Left lung (tissue), 10 donors: ENCODE measurements around the gene MYD88. TPM values are rescaled to one million over a fixed set of nuclear protein-coding genes. Genes with fewer than 3 reads are reported as not detected.

Source experiments
- ATAC-seq: fragments of 200-7000 bp; cut with Tn5 transposase; one replicate; pipeline ENCODE4 v1.9.1; 2020; ENCODE audit warnings: moderate library complexity
- DNase-seq, 4 donors: peaks; one replicate each; pipeline ENCODE4 v3.0.0-alpha.2; 2013 to 2020
- H3K27ac ChIP-seq, 2 donors: fragments of 200-600 bp; sonication (generic) in 1 of 2; one replicate each; pipeline versions ENCODE4 v1.5.0 to v1.8.0; 2020 to 2021
- H3K27me3 ChIP-seq, 2 donors: fragments of 200-600 bp; sonication (generic) in 1 of 2; one replicate each; pipeline versions ENCODE4 v1.5.0 to v1.8.0; 2020 to 2021
- H3K36me3 ChIP-seq, 2 donors: fragments of 200-600 bp; sonication (generic) in 1 of 2; one replicate each; pipeline versions ENCODE4 v1.5.0 to v1.8.0; 2020 to 2021
- H3K4me1 ChIP-seq, 2 donors: fragments of 200-600 bp; one replicate each; pipeline ENCODE4 v1.8.0; 2021
- H3K4me3 ChIP-seq, 2 donors: fragments of 200-600 bp; sonication (generic) in 1 of 2; one replicate each; pipeline versions ENCODE4 v1.5.0 to v1.8.0; 2020 to 2021; ENCODE audit warnings: mild to moderate bottlenecking in 1 of 2
- H3K9me3 ChIP-seq, 2 donors: fragments of 200-600 bp; sonication (generic) in 1 of 2; one replicate each; pipeline versions ENCODE4 v1.5.0 to v1.8.0; 2020 to 2021
- CTCF ChIP-seq, 2 donors: fragments of 200-600 bp; sonication (generic) in 1 of 2; IDR thresholded peaks; one replicate each; pipeline versions ENCODE4 v1.5.0 to v1.8.0; 2021; ENCODE audit warnings: antibody characterized with exemption in 2 of 2
- intact Hi-C, 2 donors: fragments of 100-400 bp; cut with DNase I; formaldehyde crosslinking; loops; one replicate each; pipeline versions ENCODE4 v1.11.2 to v1.14.2; 2022
- polyA plus RNA-seq, 6 donors: library from polyadenylated mRNA; unstranded; fragments of 120-200 nt; gene quantifications; one replicate each; pipeline ENCODE4 v1.2.1, GENCODE V29; 2013; ENCODE audit not compliant: insufficient read length in 6 of 6
- total RNA-seq, 2 donors: library from RNA; stranded (reverse); fragmentation: NEBNext Ultra II Directional; extraction: Animal tissue kit (Norgen Biotek cat#: 25700); gene quantifications; one replicate each; pipeline ENCODE4 v1.2.1, GENCODE V29; 2021
- donor health status: DM: no; HTN: yes; CAD: no.
- donor health status: DM: no; HTN: no; CAD: no.

MYD88 gene
- total and polyA plus RNA-seq, 8 donors = 37.8 to 97.4 (median 40.9) TPM

DNA sequence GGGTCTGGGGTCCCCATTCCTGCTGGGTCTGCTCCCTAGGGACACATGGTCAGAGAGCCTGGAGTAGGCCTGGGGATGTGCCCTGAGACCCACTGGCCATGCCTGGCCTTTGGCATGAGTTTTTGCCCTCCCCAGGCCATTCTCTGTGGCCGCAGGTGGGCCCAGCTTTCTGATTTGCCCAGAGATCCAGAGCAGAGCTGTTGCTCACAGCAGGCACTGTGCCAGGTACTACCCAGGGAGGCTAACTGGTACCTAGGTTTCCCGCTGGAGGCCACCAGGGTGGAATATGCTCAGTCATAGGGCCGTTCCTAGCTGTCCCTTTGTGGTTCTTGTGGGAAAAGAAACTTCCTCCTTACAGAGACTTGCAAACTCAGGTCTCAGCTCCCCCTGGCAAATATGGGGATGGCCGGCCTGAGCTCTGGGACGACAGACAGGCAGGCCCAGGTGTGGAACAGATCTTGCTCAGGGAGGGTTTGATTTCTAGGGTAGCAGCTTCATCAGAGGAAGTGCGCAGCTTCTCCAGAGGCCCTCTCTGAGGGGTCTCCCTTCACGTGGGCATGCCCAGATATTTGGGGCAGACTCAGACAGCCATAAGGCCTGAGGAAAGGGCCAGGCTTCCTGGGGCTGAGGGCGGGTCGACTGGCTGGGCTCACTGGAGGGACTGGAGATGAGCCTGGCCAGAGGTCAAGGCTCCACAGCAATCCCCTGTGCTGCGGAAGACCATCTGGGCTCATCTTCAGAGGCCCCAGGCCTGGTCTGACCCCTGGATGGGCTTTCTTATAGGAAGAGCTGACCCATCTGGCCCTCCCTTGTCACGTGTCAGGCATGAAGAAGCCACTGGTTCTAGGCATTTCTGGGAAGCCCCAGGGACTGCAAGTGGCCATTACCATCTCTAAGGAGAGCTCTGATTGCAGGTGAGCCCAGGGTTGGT lies 29.5 kb upstream of the MYD88 start:
- TF ChIP-seq CTCF (IDR thresholded peaks at IDR 0.05) = peak in 1 of 2 donors; percentile 17
- intact Hi-C loops = no loop called here
- Histone ChIP-seq H3K4me1 (peaks cover 0 to 28% of the 10 kb centered on the region in 2 donors), H3K27me3 (no peaks in the 10 kb centered on the region), H3K27ac (peak overlapping the region in 1 of 2 donors; percentile 71), H3K4me3 (no peak overlapping the region), H3K9me3 (peaks cover 0 to 5% of the 10 kb centered on the region in 2 donors), H3K36me3 (no peaks in the 10 kb centered on the region)
- ATAC-seq (no peak), DNase-seq (no peak)

DNA sequence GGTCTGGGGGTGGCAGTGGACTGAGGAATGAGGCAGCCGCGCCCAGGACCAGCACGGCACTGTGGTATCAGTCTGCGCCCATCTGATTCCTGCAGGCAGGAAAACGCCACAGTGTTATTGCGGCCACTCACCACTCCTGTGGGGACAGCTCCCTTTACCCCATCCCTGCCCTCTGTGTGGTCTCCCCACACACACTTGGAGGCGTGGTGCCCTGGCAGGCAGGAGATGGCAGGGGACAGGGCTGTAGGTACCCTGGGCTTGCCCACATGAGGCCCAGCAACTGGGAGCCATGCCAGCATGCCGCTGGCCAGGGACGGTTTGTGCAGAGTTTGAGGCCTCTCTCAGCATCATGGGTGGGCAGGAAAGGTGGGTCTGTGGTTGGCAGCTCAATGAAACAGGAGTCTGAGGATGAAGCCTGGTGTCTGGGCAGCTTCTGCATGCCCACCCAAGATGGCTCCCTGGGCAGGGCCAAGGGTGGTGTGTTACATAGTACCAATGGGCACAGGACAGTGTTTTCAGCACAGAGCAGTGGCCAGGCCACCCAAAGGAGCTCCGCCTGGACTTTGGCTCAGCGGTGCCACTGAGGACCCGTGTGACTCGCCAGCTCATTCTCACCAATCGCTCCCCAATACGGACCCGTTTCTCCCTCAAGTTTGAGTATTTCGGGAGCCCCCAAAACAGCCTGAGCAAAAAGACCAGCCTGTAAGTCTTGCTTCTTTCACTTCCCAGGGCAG lies 28.7 kb upstream of the MYD88 start:
- intact Hi-C loops = no loop called here
- Histone ChIP-seq H3K9me3 (peaks cover 0 to 5% of the 10 kb centered on the region in 2 donors), H3K27me3 (no peaks in the 10 kb centered on the region), H3K36me3 (no peaks in the 10 kb centered on the region), H3K4me3 (no peak overlapping the region), H3K4me1 (peaks cover 0 to 28% of the 10 kb centered on the region in 2 donors), H3K27ac (no peak overlapping the region)
- no peak for ATAC-seq
- no peak for TF ChIP-seq CTCF (IDR thresholded peaks at IDR 0.05)
- DNase-seq = no peak

DNA sequence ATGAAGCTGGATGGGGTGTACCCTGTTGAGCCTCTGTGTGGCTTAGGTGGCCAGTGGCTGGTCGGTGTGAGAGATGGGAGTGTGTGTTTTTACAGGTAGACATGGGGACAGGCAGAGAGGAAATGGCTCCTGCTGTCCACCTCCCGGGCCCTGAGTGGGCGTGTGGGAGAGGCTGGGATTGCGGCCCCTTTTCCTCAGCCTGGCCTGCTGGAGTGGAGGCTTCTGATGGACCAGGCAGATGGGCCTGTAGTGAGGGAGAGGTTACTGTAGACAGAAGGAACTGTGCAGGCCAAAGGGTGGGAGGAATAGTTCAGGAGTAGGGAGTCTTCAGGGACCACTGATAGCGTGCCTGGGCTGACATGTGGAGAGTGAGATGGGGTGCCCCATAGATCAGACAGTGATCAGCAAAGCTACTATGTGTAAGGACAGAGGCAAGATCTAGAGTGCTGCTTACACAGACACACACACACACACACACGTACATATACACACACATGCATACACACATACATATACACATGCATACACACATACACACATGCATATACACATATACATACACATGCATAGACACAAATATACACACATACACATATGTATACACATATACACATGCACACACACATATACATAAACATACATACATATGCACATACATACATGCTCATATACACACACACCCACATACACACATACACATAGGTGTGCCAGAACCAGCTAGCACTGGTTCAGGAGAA lies 28.0 kb upstream of the MYD88 start:
- H3K4me1 ChIP-seq = peaks cover 0 to 28% of the 10 kb centered on the region in 2 donors
- no peak overlapping the region for H3K27ac ChIP-seq
- DNase-seq = no peak
- no peaks in the 10 kb centered on the region for H3K27me3 ChIP-seq
- H3K9me3 ChIP-seq = peaks cover 0 to 1% of the 10 kb centered on the region in 2 donors
- no peak for ATAC-seq
- intact Hi-C loops = no loop called here
- no peak for TF ChIP-seq CTCF (IDR thresholded peaks at IDR 0.05)
- H3K36me3 ChIP-seq = no peaks in the 10 kb centered on the region
- no peak overlapping the region for H3K4me3 ChIP-seq

DNA sequence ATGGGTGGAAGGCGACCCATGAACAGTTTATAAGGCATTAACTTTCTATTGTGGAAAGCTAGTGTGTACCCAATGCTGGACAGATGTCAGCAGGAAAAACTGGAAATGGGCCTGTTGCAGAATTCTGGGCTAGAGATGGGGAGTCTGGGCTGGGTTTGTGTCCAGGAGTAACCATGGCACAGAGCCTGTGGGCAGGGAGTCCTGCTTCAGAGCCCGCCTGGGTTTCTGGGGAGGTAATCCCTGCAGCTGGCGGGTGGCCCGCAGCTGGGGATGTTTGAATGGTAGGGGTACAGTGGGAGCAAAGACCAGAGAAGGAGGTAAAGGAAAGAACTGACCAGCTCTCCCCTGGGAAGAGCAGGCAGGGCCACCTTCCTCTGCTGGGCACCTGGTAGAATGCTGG lies 27.3 kb upstream of the MYD88 start:
- Histone ChIP-seq H3K27me3 (no peaks in the 10 kb centered on the region), H3K4me1 (peaks cover 0 to 28% of the 10 kb centered on the region in 2 donors), H3K4me3 (no peak overlapping the region), H3K36me3 (no peaks in the 10 kb centered on the region), H3K27ac (no peak overlapping the region), H3K9me3 (no peaks in the 10 kb centered on the region)
- no peak for TF ChIP-seq CTCF (IDR thresholded peaks at IDR 0.05)
- no peak for DNase-seq
- intact Hi-C loops = no loop called here
- ATAC-seq = no peak
